ENCODE data around the gene TNC.

The TNC gene

GRCh38 chr9:115117999-115118878 lies at the start of gene TNC:
Gene TNC, minus strand, starts transcription at chr9:115118157. Its CDS starts 27,139 bp downstream, at chr9:115091018.
- peak in 39 of 58 donors; percentile 5 to 70 (median 23) for DNase-seq

- no peak for DNase-seq
These were observed 49.2 kb upstream of the TNC start for GRCh38 chr9:115167175-115167574.

GRCh38 chr9:115165233-115165632 lies 47.3 kb upstream of the TNC start:
- no peak for DNase-seq

- DNase-seq = peak in 48 of 58 donors; percentile 4 to 94 (median 47)
These were observed 46.6 kb upstream of the TNC start for GRCh38 chr9:115164511-115164974.

- DNase-seq = no peak
These were observed 45.0 kb upstream of the TNC start for GRCh38 chr9:115162946-115163345.

GRCh38 chr9:115161446-115161845 lies 43.5 kb upstream of the TNC start:
- DNase-seq = no peak

- DNase-seq = no peak
These were observed 40.9 kb upstream of the TNC start for GRCh38 chr9:115158661-115159481.

GRCh38 chr9:115157245-115157674 lies 39.3 kb upstream of the TNC start:
- DNase-seq = no peak

GRCh38 chr9:115155037-115155436 lies 37.1 kb upstream of the TNC start:
- DNase-seq = peak in 20 of 58 donors; percentile 1 to 52 (median 18)

GRCh38 chr9:115154617-115155016 lies 36.7 kb upstream of the TNC start:
- DNase-seq = peak in 2 of 58 donors; percentile 28 to 32

- no peak for DNase-seq
These were observed 34.4 kb upstream of the TNC start for GRCh38 chr9:115152281-115152820.

- DNase-seq = no peak
These were observed 30.8 kb upstream of the TNC start for GRCh38 chr9:115148721-115149120.

GRCh38 chr9:115146581-115147021 lies 28.6 kb upstream of the TNC start:
- DNase-seq = no peak

- no peak for DNase-seq
These were observed 26.7 kb upstream of the TNC start for GRCh38 chr9:115144706-115145105.

- no peak for DNase-seq
These were observed 25.7 kb upstream of the TNC start for GRCh38 chr9:115143689-115144088.

GRCh38 chr9:115142517-115143270 lies 24.7 kb upstream of the TNC start:
- DNase-seq = peak in 41 of 58 donors; percentile 6 to 79 (median 43)

GRCh38 chr9:115142090-115142489 lies 24.1 kb upstream of the TNC start:
- no peak for DNase-seq

- no peak for DNase-seq
These were observed 23.7 kb upstream of the TNC start for GRCh38 chr9:115141612-115142011.

GRCh38 chr9:115138151-115138550 lies 20.2 kb upstream of the TNC start:
- DNase-seq = no peak

- no peak for DNase-seq
These were observed 19.6 kb upstream of the TNC start for GRCh38 chr9:115137526-115137925.
